H1 (cell line): Measurements from ENCODE around the gene SOX1. TPM values are rescaled to one million over a fixed set of nuclear protein-coding genes. Genes with fewer than 3 reads are reported as not detected.

Experiments used
- CTCF ChIA-PET: fragments of 300-600 bp; sonication (Branson Sonifier 250); formaldehyde crosslinking; loops from one replicate; lab custom pipeline; 2021; ENCODE audit not compliant: partially characterized antibody; lab: Charles Lee
- POLR2A ChIA-PET: fragments of 300-600 bp; sonication (Branson Sonifier 250); formaldehyde crosslinking; loops from one replicate; lab custom pipeline; 2021; ENCODE audit warnings: inconsistent platforms; ENCODE audit not compliant: partially characterized antibody; lab: Charles Lee
- DNase-seq, 2 experiments: peaks; one replicate each; pipeline versions ENCODE4 v3.0.0 to v3.0.0-alpha.2; 2010 to 2022; ENCODE audit warnings: low spot score in 2 of 2, low read depth in 1 of 2, mixed read lengths in 1 of 2
- FAIRE-seq: peaks from 2 replicates; lab custom pipeline; 2011; peaks lifted over from hg19 to GRCh38; lab: Jason Lieb, UNC
- H2AFZ ChIP-seq: 2 replicates; pipeline ENCODE4 v1.8.1; 2012; ENCODE audit warnings: low read length, inconsistent platforms
- H2AK5ac ChIP-seq: 2 replicates; pipeline ENCODE4 v1.6.1; 2013; ENCODE audit warnings: low read depth, low read length
- H2BK120ac ChIP-seq: replicated peaks from 2 replicates; pipeline ENCODE3; 2013; ENCODE audit warnings: low read depth, low read length, inconsistent platforms
- H2BK12ac ChIP-seq: 2 replicates; pipeline ENCODE4 v1.6.1; 2013; ENCODE audit warnings: low read depth, low read length
- H2BK15ac ChIP-seq: 2 replicates; pipeline ENCODE4 v1.6.1; 2013; ENCODE audit warnings: low read length
- H2BK20ac ChIP-seq: 2 replicates; pipeline ENCODE4 v1.6.1; 2013; ENCODE audit warnings: low read length
- H2BK5ac ChIP-seq: 2 replicates; pipeline ENCODE4 v1.6.1; 2013; ENCODE audit warnings: low read depth, low read length
- H3K14ac ChIP-seq: 2 replicates; pipeline ENCODE4 v1.6.1; 2013; ENCODE audit warnings: inconsistent platforms; ENCODE audit not compliant: insufficient read length
- H3K18ac ChIP-seq: 2 replicates; pipeline ENCODE4 v1.6.1; 2013; ENCODE audit warnings: low read length; ENCODE audit errors: extremely low read depth
- H3K23ac ChIP-seq: 2 replicates; pipeline ENCODE4 v1.6.1; 2013; ENCODE audit warnings: inconsistent platforms; ENCODE audit not compliant: insufficient read length
- H3K23me2 ChIP-seq: 2 replicates; pipeline ENCODE4 v1.6.1; 2013; ENCODE audit warnings: low read depth, low read length
- H3K27ac ChIP-seq: 2 replicates; pipeline ENCODE4 v1.6.1; 2011; ENCODE audit warnings: low read depth, low read length, inconsistent platforms
- H3K27me3 ChIP-seq, 4 experiments: replicated peaks in 1 of 4; 1 replicate in 1 of 4; 2 replicates in 3 of 4; pipeline versions ENCODE4 v1.6.1 to v1.8.1; 2011 to 2013; ENCODE audit warnings: low read length in 3 of 4, mild to moderate bottlenecking in 3 of 4, inconsistent platforms in 2 of 4, mixed read lengths in 2 of 4, moderate library complexity in 1 of 4; ENCODE audit not compliant: control insufficient read depth in 3 of 4, insufficient read depth in 3 of 4; ENCODE audit errors: extremely low read depth in 1 of 4
- H3K36me3 ChIP-seq, 4 experiments: 2 replicates each; pipeline versions ENCODE4 v1.6.1 to v1.8.1; 2011 to 2013; ENCODE audit warnings: mild to moderate bottlenecking in 4 of 4, low read length in 3 of 4, moderate library complexity in 2 of 4, control low read depth in 1 of 4, inconsistent platforms in 1 of 4; ENCODE audit not compliant: insufficient read depth in 4 of 4, control insufficient read depth in 2 of 4
- H3K4ac ChIP-seq: replicated peaks from 2 replicates; pipeline ENCODE3; 2013; ENCODE audit warnings: low read length, low read depth, mixed read lengths, inconsistent platforms; ENCODE audit not compliant: insufficient read length
- H3K4me1 ChIP-seq, 4 experiments: replicated peaks in 1 of 4; 1 replicate in 1 of 4; 2 replicates in 3 of 4; pipeline versions ENCODE4 v1.6.1 to v1.8.1; 2011 to 2013; ENCODE audit warnings: low read length in 3 of 4, inconsistent platforms in 2 of 4, mixed read lengths in 1 of 4; ENCODE audit not compliant: insufficient read depth in 4 of 4, control insufficient read depth in 3 of 4
- H3K4me2 ChIP-seq, 2 experiments: 2 replicates each; pipeline versions ENCODE4 v1.6.1 to v1.8.1; 2011 to 2013; ENCODE audit warnings: low read depth in 2 of 2, low read length in 2 of 2, control low read depth in 1 of 2, inconsistent platforms in 1 of 2, mild to moderate bottlenecking in 1 of 2; ENCODE audit not compliant: insufficient read depth in 1 of 2
- H3K4me3 ChIP-seq, 4 experiments: fragments of 200-600, 300-600 bp in 1 of 4; sonication (generic), shearing (Covaris generic), sonication (Bioruptor Twin) in 1 of 4; 2 replicates each; pipeline versions ENCODE4 v1.5.1 to v1.8.1; 2011 to 2016; ENCODE audit warnings: low read length in 4 of 4, low read depth in 3 of 4, control low read depth in 2 of 4, inconsistent platforms in 2 of 4, mild to moderate bottlenecking in 2 of 4, mixed read lengths in 1 of 4, moderate library complexity in 1 of 4; ENCODE audit not compliant: insufficient read depth in 2 of 4; ENCODE audit errors: extremely low read depth in 1 of 4
- H3K56ac ChIP-seq: replicated peaks from 2 replicates; pipeline ENCODE3; 2013; ENCODE audit warnings: low read depth, mild to moderate bottlenecking, mixed read lengths, low read length, inconsistent platforms; ENCODE audit not compliant: insufficient read length
- H3K79me1 ChIP-seq: 2 replicates; pipeline ENCODE4 v1.6.1; 2013; ENCODE audit warnings: low read depth, low read length, control low read depth
- H3K79me2 ChIP-seq, 2 experiments: 2 replicates each; pipeline versions ENCODE4 v1.6.1 to v1.8.1; 2012 to 2013; ENCODE audit warnings: low read length in 2 of 2, mild to moderate bottlenecking in 2 of 2, inconsistent platforms in 1 of 2; ENCODE audit not compliant: insufficient read depth in 2 of 2, control insufficient read depth in 1 of 2
- H3K9ac ChIP-seq, 4 experiments: replicated peaks in 1 of 4; 1 replicate in 1 of 4; 2 replicates in 3 of 4; pipeline versions ENCODE4 v1.6.1 to v1.8.1; 2011 to 2013; ENCODE audit warnings: low read depth in 3 of 4, low read length in 3 of 4, control low read depth in 2 of 4, mild to moderate bottlenecking in 2 of 4, moderate library complexity in 2 of 4, inconsistent platforms in 1 of 4; ENCODE audit errors: extremely low read depth in 1 of 4
- H3K9me3 ChIP-seq, 2 experiments: 2 replicates each; pipeline versions ENCODE4 v1.6.1 to v1.8.1; 2012 to 2013; ENCODE audit warnings: mild to moderate bottlenecking in 2 of 2, moderate library complexity in 2 of 2, control low read depth in 1 of 2, inconsistent platforms in 1 of 2, low read depth in 1 of 2, low read length in 1 of 2, mixed read lengths in 1 of 2; ENCODE audit not compliant: insufficient read depth in 2 of 2
- H4K20me1 ChIP-seq, 2 experiments: replicated peaks in 1 of 2; 2 replicates each; pipeline versions ENCODE3 to v1.8.1; 2011 to 2013; ENCODE audit warnings: inconsistent platforms in 2 of 2, low read length in 2 of 2, mild to moderate bottlenecking in 1 of 2; ENCODE audit not compliant: insufficient read depth in 2 of 2, control insufficient read depth in 1 of 2
- H4K5ac ChIP-seq: 2 replicates; pipeline ENCODE4 v1.6.1; 2013; ENCODE audit warnings: low read length, low read depth, mixed read lengths, inconsistent platforms; ENCODE audit not compliant: insufficient read length
- H4K8ac ChIP-seq: 2 replicates; pipeline ENCODE4 v1.8.0; 2013; ENCODE audit warnings: mild to moderate bottlenecking, moderate library complexity, low read length, inconsistent platforms; ENCODE audit not compliant: insufficient read depth; ENCODE audit errors: extremely low read depth
- H4K91ac ChIP-seq: replicated peaks from 2 replicates; pipeline ENCODE3; 2013; ENCODE audit warnings: low read length, mixed read lengths, inconsistent platforms; ENCODE audit not compliant: insufficient read length
- ASH2L ChIP-seq: fragments of 200-600, 300-600 bp; sonication (generic); IDR thresholded peaks from one replicate; pipeline ENCODE4 v1.7.1; 2017; ENCODE audit warnings: low read length
- GTF2F1 ChIP-seq: IDR thresholded peaks from 2 replicates; pipeline ENCODE4 v1.6.1; 2012; ENCODE audit warnings: low read depth, low read length, improper control_type of control experiment, borderline replicate concordance
- HDAC2 ChIP-seq, 2 experiments: fragments of 300-600 bp in 1 of 2; sonication (generic) in 1 of 2; IDR thresholded peaks; 2 replicates each; pipeline ENCODE4 v1.6.1; 2011 to 2012; ENCODE audit warnings: low read depth in 2 of 2, low read length in 2 of 2, mild to moderate bottlenecking in 2 of 2, moderate library complexity in 2 of 2, borderline replicate concordance in 1 of 2, inconsistent platforms in 1 of 2
- JUND ChIP-seq: IDR thresholded peaks from 2 replicates; pipeline ENCODE4 v1.6.1; 2011; ENCODE audit warnings: mild to moderate bottlenecking, improper control_type of control experiment, low read length
- POU5F1 ChIP-seq: IDR thresholded peaks from 2 replicates; pipeline ENCODE4 v1.6.1; 2011; ENCODE audit warnings: low read depth, mild to moderate bottlenecking, low read length, moderate library complexity
- TAF1 ChIP-seq: IDR thresholded peaks from 2 replicates; pipeline ENCODE4 v1.6.1; 2011; ENCODE audit warnings: mild to moderate bottlenecking, low read depth, low read length
- TBP ChIP-seq: IDR thresholded peaks from 2 replicates; pipeline ENCODE4 v1.6.1; 2011; ENCODE audit warnings: low read depth, low read length, improper control_type of control experiment
- WGBS, 2 experiments: shearing (Covaris generic) in 1 of 2; methylation state at CpG; one replicate each; pipeline versions ENCODE4 v1.1.6 to v1.1.7; 2013 to 2015; ENCODE audit warnings: low lambda C conversion rate in 2 of 2, mixed read lengths in 2 of 2, inconsistent platforms in 1 of 2, low coverage in 1 of 2, missing lambda C conversion rate in 1 of 2; ENCODE audit not compliant: insufficient replicate concordance in 2 of 2, insufficient coverage in 1 of 2, insufficient read length in 1 of 2; ENCODE audit errors: extremely low coverage in 1 of 2, missing lambda C conversion rate in 1 of 2; 5-methylcytosine and 5-hydroxymethylcytosine counted together
- polyA plus RNA-seq, 7 experiments: library from polyadenylated mRNA; depleted of rRNA in 3 of 7; stranded (reverse) in 5 of 7; unstranded in 2 of 7; fragments of >200 nt in 5 of 7; fragments of 200-250 nt in 2 of 7; gene quantifications; 1 replicate in 5 of 7; 2 replicates in 1 of 7; 4 replicates in 1 of 7; pipeline versions ENCODE4 v1.2.1 to v1.2.3, GENCODE V29; 2011 to 2013; ENCODE audit warnings: missing spikeins in 2 of 7, mixed read lengths in 2 of 7
- total RNA-seq: library from RNA; stranded (reverse); fragmentation: NEBNext Ultra II Directional; extraction: Animal tissue kit (Norgen Biotek cat#: 25700); gene quantifications from 2 replicates; pipeline ENCODE4 v1.2.1, GENCODE V29; 2021

The SOX1 gene
- total and polyA plus RNA-seq, 2 of the 8 experiments (the other 6 are each of a cell fraction or from before 2014, with no cell fraction given) = 0.03 to 0.09 TPM

DNA sequence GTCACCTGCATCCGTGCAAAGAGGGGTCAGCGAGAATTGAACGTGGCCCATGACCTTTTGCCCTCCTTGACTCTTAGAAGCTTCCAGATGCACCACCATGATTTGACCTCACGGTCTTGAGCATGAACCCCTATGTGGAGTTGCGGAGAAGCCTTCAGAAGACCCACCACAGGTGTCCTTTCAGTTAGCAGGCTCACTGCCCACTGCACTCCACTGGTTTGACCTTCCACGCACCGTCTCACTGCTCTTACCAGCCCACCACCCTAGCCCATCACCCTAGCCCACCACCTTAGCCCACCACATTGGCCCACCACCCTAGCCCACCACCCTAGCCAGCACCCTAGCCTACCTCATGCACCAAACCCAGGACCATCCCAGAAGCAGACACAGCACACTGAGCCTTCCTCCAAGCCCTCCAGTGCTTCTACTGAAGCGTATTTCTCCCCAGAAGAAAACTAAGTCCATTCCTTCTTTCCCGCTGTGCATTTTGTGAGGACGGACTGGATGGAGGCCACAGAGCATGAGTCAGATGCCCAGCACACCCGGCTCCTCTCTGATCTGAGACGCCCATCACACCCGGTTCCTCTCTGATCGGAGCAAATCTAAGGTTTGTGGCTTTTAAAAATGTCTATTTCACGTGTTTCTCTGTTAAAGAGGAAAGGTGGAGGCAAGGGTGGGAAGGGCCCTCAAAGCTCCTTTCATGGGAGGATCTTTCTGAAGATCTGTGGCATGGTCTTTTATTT, 45.8 kb downstream of the SOX1 start:
- Histone ChIP-seq H3K79me1 (no peaks in the 10 kb centered on the region), H2BK120ac (no peak overlapping the region), H3K14ac (no peak overlapping the region), H3K9ac (no peak overlapping the region), H3K9me3 (no peaks in the 10 kb centered on the region), H3K4ac (no peak overlapping the region), H3K4me3 (no peak overlapping the region), H2BK20ac (no peak overlapping the region), H2AFZ (no peak overlapping the region), H3K56ac (no peak overlapping the region), H3K27ac (no peak overlapping the region), H3K23ac (no peak overlapping the region), H2AK5ac (no peak overlapping the region), H4K5ac (no peak overlapping the region), H3K4me2 (no peak overlapping the region), H4K8ac (no peak overlapping the region), H4K20me1 (no peaks in the 10 kb centered on the region), H2BK15ac (no peak overlapping the region), H3K4me1 (peaks cover 0 to under 1% (median 0%) of the 10 kb centered on the region in 4 experiments; a peak in 1 of 7 replicates), H3K79me2 (no peaks in the 10 kb centered on the region), H3K23me2 (peaks cover 4% of the 10 kb centered on the region; the same call in 1 of the 2 replicates), H4K91ac (no peak overlapping the region), H3K18ac (no peak overlapping the region), H3K27me3 (peaks cover 3 to 19% (median 18%) of the 10 kb centered on the region in 4 experiments), H2BK5ac (no peak overlapping the region), H2BK12ac (0 out of 2 replicates have a peak overlapping the region, but pooled peaks have one; percentile 50), H3K36me3 (no peaks in the 10 kb centered on the region)
- TF ChIP-seq HDAC2 (IDR thresholded peaks at IDR 0.05; ENCODE audit: borderline replicate concordance in 1 of 2, low read depth in 2 of 2, low read length in 2 of 2) = no peak
- no peak for TF ChIP-seq TBP
- TF ChIP-seq JUND = no peak
- TF ChIP-seq GTF2F1 = no peak
- no peak for TF ChIP-seq TAF1
- no peak for TF ChIP-seq ASH2L
- TF ChIP-seq POU5F1 = no peak
- FAIRE-seq (no peak), DNase-seq (no peak)
- ChIA-PET CTCF (interaction anchor here (1.3 to 1.8 kb wide), 2 partner anchors 39 to 331 kb away, joined by 3 to 8 read pairs; no protein-coding TSS in a partner anchor), POLR2A (no interaction called here)
- 90% methylated on average over 15 of the region's 15 CpGs; no CpG with 5 or more reads in 1 of the 2 experiments for WGBS, 2 experiments
